Astrocyte (in vitro differentiated cells and primary cell): Measurements from ENCODE around the gene MRTFB. TPM values are rescaled to one million over a fixed set of nuclear protein-coding genes. Genes with fewer than 3 reads are reported as not detected.

ENCODE experiments used
- DNase-seq: peaks from one replicate; pipeline ENCODE4 v3.0.0-alpha.2; 2010; ENCODE audit warnings: low read depth
- FAIRE-seq: peaks from 2 replicates; lab custom pipeline; 2011; peaks lifted over from hg19 to GRCh38; lab: Jason Lieb, UNC
- H2AFZ ChIP-seq: 2 replicates; pipeline ENCODE4 v1.6.0; 2012; ENCODE audit warnings: low read depth, low read length, inconsistent platforms
- H3K27ac ChIP-seq: 2 replicates; pipeline ENCODE4 v1.5.1; 2011; ENCODE audit warnings: low read depth, low read length, inconsistent platforms
- H3K27me3 ChIP-seq: 2 replicates; pipeline ENCODE4 v1.6.0; 2011; ENCODE audit warnings: low read length, inconsistent platforms; ENCODE audit not compliant: insufficient read depth
- H3K36me3 ChIP-seq: 2 replicates; pipeline ENCODE4 v1.5.1; 2011; ENCODE audit warnings: low read length, inconsistent platforms; ENCODE audit not compliant: insufficient read depth
- H3K4me1 ChIP-seq: 2 replicates; pipeline ENCODE4 v1.5.1; 2011; ENCODE audit warnings: low read length, inconsistent platforms; ENCODE audit not compliant: insufficient read depth
- H3K4me2 ChIP-seq: 2 replicates; pipeline ENCODE4 v1.6.0; 2012; ENCODE audit warnings: low read length, inconsistent platforms
- H3K4me3 ChIP-seq: 2 replicates; pipeline ENCODE4 v1.5.1; 2011; ENCODE audit warnings: low read depth, mild to moderate bottlenecking, low read length, inconsistent platforms; ENCODE audit not compliant: insufficient read depth
- H3K79me2 ChIP-seq: 2 replicates; pipeline ENCODE4 v1.6.0; 2012; ENCODE audit warnings: mild to moderate bottlenecking, low read length, inconsistent platforms; ENCODE audit not compliant: insufficient read depth
- H3K9ac ChIP-seq: 2 replicates; pipeline ENCODE4 v1.6.0; 2012; ENCODE audit warnings: mild to moderate bottlenecking, low read length, inconsistent platforms
- H3K9me3 ChIP-seq: 2 replicates; pipeline ENCODE4 v1.5.1; 2012; ENCODE audit warnings: low read depth, mild to moderate bottlenecking, low read length, inconsistent platforms; ENCODE audit not compliant: insufficient read depth
- H4K20me1 ChIP-seq: 2 replicates; pipeline ENCODE4 v1.6.0; 2012; ENCODE audit warnings: low read length, inconsistent platforms; ENCODE audit not compliant: insufficient read depth
- H3K27ac Mint-ChIP-seq: one replicate; pipeline ENCODE4 v1.8.0; 2021; ENCODE audit warnings: mild to moderate bottlenecking, mixed read lengths; ENCODE audit not compliant: unreplicated experiment
- H3K27me3 Mint-ChIP-seq: one replicate; pipeline ENCODE4 v1.8.0; 2021; ENCODE audit warnings: low read depth, mixed read lengths; ENCODE audit not compliant: unreplicated experiment
- H3K36me3 Mint-ChIP-seq: one replicate; pipeline ENCODE4 v1.8.0; 2021; ENCODE audit warnings: low read depth, mixed read lengths; ENCODE audit not compliant: unreplicated experiment
- H3K4me1 Mint-ChIP-seq: one replicate; pipeline ENCODE4 v1.8.0; 2021; ENCODE audit warnings: low read depth, mixed read lengths; ENCODE audit not compliant: unreplicated experiment
- H3K4me3 Mint-ChIP-seq: one replicate; pipeline ENCODE4 v1.8.0; 2021; ENCODE audit warnings: mild to moderate bottlenecking, moderate library complexity, mixed read lengths; ENCODE audit not compliant: unreplicated experiment
- H3K9me3 Mint-ChIP-seq: one replicate; pipeline ENCODE4 v1.8.0; 2021; ENCODE audit warnings: mild to moderate bottlenecking, mixed read lengths; ENCODE audit not compliant: unreplicated experiment
- EZH2 ChIP-seq: IDR thresholded peaks from 2 replicates; pipeline ENCODE4 v1.6.1; 2012; ENCODE audit warnings: mild to moderate bottlenecking, low read length, inconsistent platforms; ENCODE audit not compliant: insufficient read depth
- total RNA-seq: library from RNA; stranded (reverse); gene quantifications from 2 replicates; pipeline ENCODE4 v1.2.1, GENCODE V29; 2021
- TF ChIP-seq, protein P1 (sequence below): IDR thresholded peaks from 2 replicates; pipeline ENCODE4 v1.5.1; 2011; ENCODE audit warnings: low read depth, mild to moderate bottlenecking, inconsistent platforms, low read length, moderate library complexity; ENCODE audit not compliant: insufficient read depth

The MRTFB gene
- total RNA-seq, 1 donor from 2014 or later: 32.5 TPM

- H4K20me1 ChIP-seq: no peaks in the 10 kb centered on the region
- peaks cover 7% of the 10 kb centered on the region for H3K4me1 Mint-ChIP-seq
- DNase-seq (peak; percentile 26), FAIRE-seq (no peak)
- no peak for TF ChIP-seq EZH2
- TF ChIP-seq, protein P1, sequence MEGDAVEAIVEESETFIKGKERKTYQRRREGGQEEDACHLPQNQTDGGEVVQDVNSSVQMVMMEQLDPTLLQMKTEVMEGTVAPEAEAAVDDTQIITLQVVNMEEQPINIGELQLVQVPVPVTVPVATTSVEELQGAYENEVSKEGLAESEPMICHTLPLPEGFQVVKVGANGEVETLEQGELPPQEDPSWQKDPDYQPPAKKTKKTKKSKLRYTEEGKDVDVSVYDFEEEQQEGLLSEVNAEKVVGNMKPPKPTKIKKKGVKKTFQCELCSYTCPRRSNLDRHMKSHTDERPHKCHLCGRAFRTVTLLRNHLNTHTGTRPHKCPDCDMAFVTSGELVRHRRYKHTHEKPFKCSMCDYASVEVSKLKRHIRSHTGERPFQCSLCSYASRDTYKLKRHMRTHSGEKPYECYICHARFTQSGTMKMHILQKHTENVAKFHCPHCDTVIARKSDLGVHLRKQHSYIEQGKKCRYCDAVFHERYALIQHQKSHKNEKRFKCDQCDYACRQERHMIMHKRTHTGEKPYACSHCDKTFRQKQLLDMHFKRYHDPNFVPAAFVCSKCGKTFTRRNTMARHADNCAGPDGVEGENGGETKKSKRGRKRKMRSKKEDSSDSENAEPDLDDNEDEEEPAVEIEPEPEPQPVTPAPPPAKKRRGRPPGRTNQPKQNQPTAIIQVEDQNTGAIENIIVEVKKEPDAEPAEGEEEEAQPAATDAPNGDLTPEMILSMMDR: no peak
- H3K4me3 ChIP-seq: no peak overlapping the region
- H2AFZ ChIP-seq: no peak overlapping the region
- peak overlapping the region; percentile 50 for H3K27ac Mint-ChIP-seq
- H3K27ac ChIP-seq: no peak overlapping the region
- H3K9me3 ChIP-seq: no peaks in the 10 kb centered on the region
- H3K27me3 Mint-ChIP-seq: no peaks in the 10 kb centered on the region
- peaks cover 28% of the 10 kb centered on the region for H3K36me3 ChIP-seq
- peaks cover 27% of the 10 kb centered on the region for H3K36me3 Mint-ChIP-seq
- no peaks in the 10 kb centered on the region for H3K9me3 Mint-ChIP-seq
- H3K79me2 ChIP-seq: no peaks in the 10 kb centered on the region
- H3K27me3 ChIP-seq: no peaks in the 10 kb centered on the region
- H3K4me3 Mint-ChIP-seq: no peak overlapping the region
- no peaks in the 10 kb centered on the region for H3K4me1 ChIP-seq
- H3K4me2 ChIP-seq: no peak overlapping the region
- H3K9ac ChIP-seq: no peak overlapping the region
Observed at GRCh38 chr16:14248791-14249190, 177.7 kb downstream of the MRTFB start.

DNA sequence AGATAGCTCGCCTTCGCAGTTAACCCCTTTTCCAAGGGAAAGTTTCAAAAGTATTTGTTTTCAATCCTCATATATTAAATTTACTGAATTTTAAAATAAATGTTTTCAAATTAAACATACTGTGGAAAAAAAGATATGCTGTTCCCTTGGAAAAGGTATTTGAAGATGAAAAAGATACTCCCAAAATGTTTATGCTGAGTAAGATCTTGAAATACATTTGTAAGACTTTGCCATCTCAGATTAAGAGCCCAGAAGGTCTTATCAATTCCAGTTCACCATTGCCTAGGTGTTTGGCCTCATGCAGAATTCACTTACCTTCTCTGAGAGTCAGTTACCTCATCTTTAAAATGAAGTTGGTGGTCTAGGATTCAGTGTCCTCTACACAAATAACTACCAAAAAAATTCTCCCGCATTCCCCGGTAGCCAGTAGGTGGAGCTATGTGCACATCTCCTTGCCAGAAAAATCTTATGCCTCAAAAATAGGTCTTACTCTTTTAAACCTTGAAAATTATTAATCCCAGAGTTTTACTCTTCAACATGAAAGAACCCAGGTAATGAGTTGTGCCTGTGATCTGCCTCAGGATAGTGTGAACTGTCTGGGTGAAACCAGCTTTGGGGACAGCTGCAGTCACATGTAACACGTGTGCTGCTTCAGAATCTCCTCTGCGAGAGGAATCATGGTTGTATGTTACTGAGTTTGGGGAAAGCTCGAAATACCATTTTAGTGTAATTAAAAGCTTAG lies 178.3 kb downstream of the MRTFB start:
- no peaks in the 10 kb centered on the region for H3K9me3 ChIP-seq
- H3K4me3 ChIP-seq: no peak overlapping the region
- FAIRE-seq (peak; percentile 26), DNase-seq (no peak)
- H3K36me3 ChIP-seq: peaks cover 30% of the 10 kb centered on the region
- peaks cover 7% of the 10 kb centered on the region for H3K4me1 Mint-ChIP-seq
- no peaks in the 10 kb centered on the region for H4K20me1 ChIP-seq
- no peak overlapping the region for H3K4me2 ChIP-seq
- no peaks in the 10 kb centered on the region for H3K27me3 ChIP-seq
- no peak overlapping the region for H3K9ac ChIP-seq
- H3K79me2 ChIP-seq: no peaks in the 10 kb centered on the region
- no peaks in the 10 kb centered on the region for H3K4me1 ChIP-seq
- peaks cover 25% of the 10 kb centered on the region for H3K36me3 Mint-ChIP-seq
- no peak overlapping the region for H3K27ac Mint-ChIP-seq
- TF ChIP-seq, protein P1: peak; percentile 94
- TF ChIP-seq EZH2: no peak
- no peak overlapping the region for H3K4me3 Mint-ChIP-seq
- no peaks in the 10 kb centered on the region for H3K9me3 Mint-ChIP-seq
- H2AFZ ChIP-seq: no peak overlapping the region
- H3K27me3 Mint-ChIP-seq: no peaks in the 10 kb centered on the region
- no peak overlapping the region for H3K27ac ChIP-seq

DNA sequence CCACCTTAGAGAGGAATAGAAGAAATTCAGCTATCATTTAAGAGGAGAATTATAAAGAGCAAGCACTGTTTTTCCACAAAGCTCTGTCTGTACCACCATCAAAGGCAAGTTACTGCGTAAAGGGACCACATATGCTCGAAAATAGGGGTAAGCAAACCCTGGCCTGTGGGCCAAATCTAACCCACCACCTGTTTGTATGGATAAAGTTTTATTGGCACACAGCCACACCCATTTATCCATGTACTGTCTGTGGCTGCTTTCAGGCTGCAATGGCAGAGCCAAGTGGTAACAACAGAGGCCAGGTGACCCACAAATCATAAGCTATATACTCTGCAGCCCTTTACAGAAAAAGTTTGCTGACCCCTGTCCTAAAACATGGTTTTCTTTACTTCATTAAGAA lies 180.3 kb downstream of the MRTFB start:
- H3K4me2 ChIP-seq: no peak overlapping the region
- no peaks in the 10 kb centered on the region for H4K20me1 ChIP-seq
- H3K4me3 ChIP-seq: no peak overlapping the region
- H3K9me3 ChIP-seq: no peaks in the 10 kb centered on the region
- FAIRE-seq (no peak), DNase-seq (no peak)
- no peaks in the 10 kb centered on the region for H3K79me2 ChIP-seq
- Mint-ChIP-seq H3K4me3 (no peak overlapping the region), H3K9me3 (no peaks in the 10 kb centered on the region), H3K27me3 (no peaks in the 10 kb centered on the region), H3K36me3 (peaks cover 26% of the 10 kb centered on the region), H3K4me1 (peaks cover 4% of the 10 kb centered on the region), H3K27ac (no peak overlapping the region)
- H3K4me1 ChIP-seq: no peaks in the 10 kb centered on the region
- no peak overlapping the region for H3K9ac ChIP-seq
- no peak overlapping the region for H2AFZ ChIP-seq
- H3K27ac ChIP-seq: no peak overlapping the region
- no peaks in the 10 kb centered on the region for H3K27me3 ChIP-seq
- peaks cover 28% of the 10 kb centered on the region for H3K36me3 ChIP-seq
- TF ChIP-seq EZH2: no peak
- TF ChIP-seq, protein P1: no peak
